Activated CD8-positive, alpha-beta T cell treated with anti-CD3 and anti-CD28 coated beads, Interleukin-2, amount 10 ng/mL, durations not matched to agents 7 days and 5 days (primary cell): ENCODE results near the gene SPEN. TPM values are rescaled to one million over a fixed set of nuclear protein-coding genes. Genes with fewer than 3 reads are reported as not detected.

Experiments used
- ATAC-seq: fragments of 150-1000 bp; cut with Tn5 transposase; one replicate; pipeline ENCODE4 v1.10.0; 2021; ENCODE audit warnings: moderate library complexity
- CTCF ChIA-PET: fragments of 350-600 bp; sonication (Branson Sonifier 250); formaldehyde crosslinking; loops from one replicate; lab custom pipeline; 2021; ENCODE audit warnings: antibody characterized with exemption; lab: Charles Lee
- POLR2A ChIA-PET: fragments of 350-600 bp; sonication (Branson Sonifier 250); formaldehyde crosslinking; loops from one replicate; lab custom pipeline; 2021; ENCODE audit warnings: antibody characterized with exemption; lab: Charles Lee
- DNase-seq: peaks from one replicate; pipeline ENCODE4 v3.0.0-alpha.2; 2020
- H3K27ac Mint-ChIP-seq: one replicate; pipeline ENCODE4 v1.8.0; 2021; ENCODE audit warnings: mild to moderate bottlenecking, mixed read lengths
- H3K27me3 Mint-ChIP-seq: one replicate; pipeline ENCODE4 v1.8.0; 2021; ENCODE audit warnings: low read depth, mixed read lengths
- H3K36me3 Mint-ChIP-seq: one replicate; pipeline ENCODE4 v1.8.0; 2021; ENCODE audit warnings: low read depth, mixed read lengths
- H3K4me1 Mint-ChIP-seq: one replicate; pipeline ENCODE4 v1.8.0; 2021; ENCODE audit warnings: low read depth, mixed read lengths
- H3K4me3 Mint-ChIP-seq: one replicate; pipeline ENCODE4 v1.8.0; 2021; ENCODE audit warnings: mild to moderate bottlenecking, mixed read lengths
- H3K9me3 Mint-ChIP-seq: one replicate; pipeline ENCODE4 v1.8.0; 2022; ENCODE audit warnings: mixed read lengths; ENCODE audit not compliant: insufficient read depth
- total RNA-seq, 2 experiments: library from RNA; stranded (reverse); gene quantifications; one replicate each; pipeline ENCODE4 v1.2.3, GENCODE V29; 2021

The SPEN gene
- total RNA-seq, 2 experiments from 2014 or later: 65.0 to 66.3 TPM

- DNase-seq (no peak), ATAC-seq (no peak)
- POLR2A ChIA-PET: interaction anchor here (1.0 to 2.6 kb wide), 2 partner anchors 7 to 40 kb away, joined by 3 to 12 read pairs; no protein-coding TSS in a partner anchor
- peak overlapping the region; percentile 44 for H3K27ac Mint-ChIP-seq
- H3K4me3 Mint-ChIP-seq: no peak overlapping the region
- CTCF ChIA-PET: interaction anchor here (1.4 kb wide), 1 partner anchor 9 kb away, joined by 4 read pairs; no protein-coding TSS in a partner anchor
- no peaks in the 10 kb centered on the region for H3K27me3 Mint-ChIP-seq
- peaks cover 86% of the 10 kb centered on the region for H3K4me1 Mint-ChIP-seq
- peaks cover 25% of the 10 kb centered on the region for H3K36me3 Mint-ChIP-seq
- H3K9me3 Mint-ChIP-seq: no peaks in the 10 kb centered on the region
Measured at GRCh38 chr1:15952317-15953258, 105.1 kb downstream of the SPEN start.

- ATAC-seq (no peak), DNase-seq (no peak)
- ChIA-PET CTCF (interaction anchor here (0.9 to 1.1 kb wide), 2 partner anchors 20 to 138 kb away, joined by 3 to 4 read pairs; no protein-coding TSS in a partner anchor), POLR2A (no interaction called here)
- Mint-ChIP-seq H3K27ac (no peak overlapping the region), H3K27me3 (no peaks in the 10 kb centered on the region), H3K36me3 (peaks cover 19% of the 10 kb centered on the region), H3K4me1 (peaks cover 82% of the 10 kb centered on the region), H3K4me3 (no peak overlapping the region), H3K9me3 (no peaks in the 10 kb centered on the region)
Measured at GRCh38 chr1:15953294-15953771, 105.8 kb downstream of the SPEN start.

- CTCF ChIA-PET: interaction anchor here (0.9 to 1.1 kb wide), 2 partner anchors 19 to 138 kb away, joined by 3 to 4 read pairs; no protein-coding TSS in a partner anchor
- no peaks in the 10 kb centered on the region for H3K9me3 Mint-ChIP-seq
- no peaks in the 10 kb centered on the region for H3K27me3 Mint-ChIP-seq
Measured at GRCh38 chr1:15953791-15954241, 106.3 kb downstream of the SPEN start.

GRCh38 chr1:15954316-15954715, 106.8 kb downstream of the SPEN start:
- H3K36me3 Mint-ChIP-seq: peaks cover 18% of the 10 kb centered on the region
- POLR2A ChIA-PET: no interaction called here

More at GRCh38 chr1:15953791-15954241, 106.3 kb downstream of the SPEN start:
- Mint-ChIP-seq H3K27ac (no peak overlapping the region), H3K4me3 (no peak overlapping the region), H3K4me1 (peaks cover 81% of the 10 kb centered on the region), H3K36me3 (peaks cover 18% of the 10 kb centered on the region)
- ATAC-seq (no peak), DNase-seq (no peak)
- POLR2A ChIA-PET: no interaction called here

GRCh38 chr1:15955552-15955951, 108.0 kb downstream of the SPEN start:
- no peak for DNase-seq
- Mint-ChIP-seq H3K4me1 (peaks cover 68% of the 10 kb centered on the region), H3K4me3 (no peak overlapping the region), H3K9me3 (no peaks in the 10 kb centered on the region), H3K36me3 (peaks cover 16% of the 10 kb centered on the region), H3K27me3 (no peaks in the 10 kb centered on the region), H3K27ac (no peak overlapping the region)
- CTCF ChIA-PET: interaction anchor here (0.7 to 0.9 kb wide), 2 partner anchors 9 to 79 kb away, joined by 3 read pairs; no protein-coding TSS in a partner anchor
- ATAC-seq: no peak
- POLR2A ChIA-PET: interaction anchor here (0.9 kb wide), 1 partner anchor 18 kb away, joined by 4 read pairs; no protein-coding TSS in a partner anchor

More at GRCh38 chr1:15954316-15954715, 106.8 kb downstream of the SPEN start:
- no peak overlapping the region for H3K4me3 Mint-ChIP-seq
- H3K27me3 Mint-ChIP-seq: no peaks in the 10 kb centered on the region
- CTCF ChIA-PET: interaction anchor here (1.1 kb wide), 1 partner anchor 19 kb away, joined by 3 read pairs; no protein-coding TSS in a partner anchor
- no peak overlapping the region for H3K27ac Mint-ChIP-seq
- H3K9me3 Mint-ChIP-seq: no peaks in the 10 kb centered on the region
- no peak for ATAC-seq
- H3K4me1 Mint-ChIP-seq: peaks cover 76% of the 10 kb centered on the region
- DNase-seq: no peak

- H3K4me3 Mint-ChIP-seq: no peak overlapping the region
- no peaks in the 10 kb centered on the region for H3K27me3 Mint-ChIP-seq
- ATAC-seq (no peak), DNase-seq (no peak)
- H3K36me3 Mint-ChIP-seq: peaks cover 16% of the 10 kb centered on the region
- ChIA-PET CTCF (interaction anchor here (0.7 to 1.3 kb wide), 4 partner anchors 8 to 79 kb away, joined by 3 read pairs; no protein-coding TSS in a partner anchor), POLR2A (interaction anchor here (0.9 kb wide), 1 partner anchor 19 kb away, joined by 4 read pairs; no protein-coding TSS in a partner anchor)
- H3K4me1 Mint-ChIP-seq: peaks cover 62% of the 10 kb centered on the region
- H3K27ac Mint-ChIP-seq: no peak overlapping the region
- no peaks in the 10 kb centered on the region for H3K9me3 Mint-ChIP-seq
Measured at GRCh38 chr1:15956150-15956549, 108.6 kb downstream of the SPEN start.

- DNase-seq (no peak), ATAC-seq (no peak)
- ChIA-PET CTCF (interaction anchor here (0.8 to 1.3 kb wide), 3 partner anchors 9 to 31 kb away, joined by 3 to 4 read pairs (median 3); no protein-coding TSS in a partner anchor), POLR2A (no interaction called here)
- Mint-ChIP-seq H3K4me1 (peaks cover 52% of the 10 kb centered on the region), H3K36me3 (peaks cover 10% of the 10 kb centered on the region), H3K9me3 (no peaks in the 10 kb centered on the region), H3K27me3 (no peaks in the 10 kb centered on the region), H3K4me3 (no peak overlapping the region), H3K27ac (no peak overlapping the region)
Measured at GRCh38 chr1:15957221-15958095, 110.0 kb downstream of the SPEN start.

GRCh38 chr1:15958111-15958510, 110.6 kb downstream of the SPEN start:
- H3K27ac Mint-ChIP-seq: peak overlapping the region; percentile 14
- H3K4me3 Mint-ChIP-seq: no peak overlapping the region
- H3K27me3 Mint-ChIP-seq: no peaks in the 10 kb centered on the region
- peaks cover 53% of the 10 kb centered on the region for H3K4me1 Mint-ChIP-seq
- H3K36me3 Mint-ChIP-seq: peaks cover 10% of the 10 kb centered on the region
- no peak for DNase-seq
- ChIA-PET CTCF (interaction anchor here (0.8 to 0.9 kb wide), 2 partner anchors 8 to 32 kb away, joined by 3 to 4 read pairs; no protein-coding TSS in a partner anchor), POLR2A (no interaction called here)
- H3K9me3 Mint-ChIP-seq: no peaks in the 10 kb centered on the region
- no peak for ATAC-seq

- ATAC-seq: no peak
- Mint-ChIP-seq H3K36me3 (peaks cover 10% of the 10 kb centered on the region), H3K4me3 (no peak overlapping the region), H3K4me1 (peaks cover 53% of the 10 kb centered on the region), H3K27ac (no peak overlapping the region), H3K9me3 (no peaks in the 10 kb centered on the region), H3K27me3 (no peaks in the 10 kb centered on the region)
- DNase-seq: no peak
- POLR2A ChIA-PET: interaction anchor here (0.7 to 2.2 kb wide), 3 partner anchors 8 to 110 kb away, joined by 3 to 12 read pairs (median 4); no protein-coding TSS in a partner anchor
- CTCF ChIA-PET: interaction anchor here (0.8 to 1.2 kb wide), 3 partner anchors 8 to 145 kb away, joined by 4 to 7 read pairs (median 4); partner anchors contain the start of gene ZBTB17
Measured at GRCh38 chr1:15958793-15959192, 111.3 kb downstream of the SPEN start.

- CTCF ChIA-PET: interaction anchor here (0.8 to 1.4 kb wide), 4 partner anchors 9 to 146 kb away, joined by 4 to 7 read pairs (median 6); partner anchors contain the start of gene ZBTB17
- H3K4me3 Mint-ChIP-seq: no peak overlapping the region
- POLR2A ChIA-PET: interaction anchor here (0.7 to 2.2 kb wide), 3 partner anchors 9 to 111 kb away, joined by 3 to 12 read pairs (median 4); no protein-coding TSS in a partner anchor
- DNase-seq (no peak), ATAC-seq (no peak)
- no peaks in the 10 kb centered on the region for H3K27me3 Mint-ChIP-seq
- H3K36me3 Mint-ChIP-seq: peaks cover 9% of the 10 kb centered on the region
- no peaks in the 10 kb centered on the region for H3K9me3 Mint-ChIP-seq
- H3K4me1 Mint-ChIP-seq: peaks cover 53% of the 10 kb centered on the region
- no peak overlapping the region for H3K27ac Mint-ChIP-seq
Measured at GRCh38 chr1:15959424-15959823, 111.9 kb downstream of the SPEN start.
